Activated B cell treated with CpG ODN at 0.5 μM for 24 hours (primary cell): ENCODE measurements around the gene BARD1. TPM values are rescaled to one million over a fixed set of nuclear protein-coding genes. Genes with fewer than 3 reads are reported as not detected.

ENCODE experiments used
- ATAC-seq: fragments of 200-7000 bp; cut with Tn5 transposase; one replicate; pipeline ENCODE4 v1.10.0; 2021; ENCODE audit warnings: low read depth, mild to moderate bottlenecking, moderate library complexity
- CTCF ChIA-PET: fragments of 350-600 bp; sonication (Branson Sonifier 250); formaldehyde crosslinking; loops from one replicate; lab custom pipeline; 2021; ENCODE audit warnings: antibody characterized with exemption; lab: Charles Lee
- POLR2A ChIA-PET: fragments of 350-600 bp; sonication (Branson Sonifier 250); formaldehyde crosslinking; loops from one replicate; lab custom pipeline; 2021; ENCODE audit warnings: antibody characterized with exemption; lab: Charles Lee
- DNase-seq: peaks from one replicate; pipeline ENCODE4 v3.0.0; 2022
- H3K27ac Mint-ChIP-seq: one replicate; pipeline ENCODE4 v1.8.0; 2020; ENCODE audit warnings: mixed read lengths
- H3K27me3 Mint-ChIP-seq: one replicate; pipeline ENCODE4 v1.8.0; 2021; ENCODE audit warnings: mixed read lengths
- H3K36me3 Mint-ChIP-seq: one replicate; pipeline ENCODE4 v1.8.0; 2021; ENCODE audit warnings: low read depth, mixed read lengths
- H3K4me1 Mint-ChIP-seq: one replicate; pipeline ENCODE4 v1.8.0; 2021; ENCODE audit warnings: mixed read lengths
- H3K4me3 Mint-ChIP-seq: one replicate; pipeline ENCODE4 v1.8.0; 2020; ENCODE audit warnings: mild to moderate bottlenecking, mixed read lengths
- H3K9me3 Mint-ChIP-seq: one replicate; pipeline ENCODE4 v1.8.0; 2020; ENCODE audit warnings: mixed read lengths
- CTCF ChIP-seq: fragments of 200-600 bp; IDR thresholded peaks from one replicate; pipeline ENCODE4 v1.8.0; 2022; ENCODE audit warnings: antibody characterized with exemption, mild to moderate bottlenecking
- intact Hi-C: fragments of 100-400 bp; cut with micrococcal nuclease; formaldehyde crosslinking; loops from one replicate; pipeline ENCODE4 v1.15.1; 2024
- total RNA-seq: library from RNA; stranded (reverse); gene quantifications from 2 replicates; pipeline ENCODE4 v1.2.3, GENCODE V29; 2022

The BARD1 gene
- total RNA-seq, 1 donor from 2014 or later: 22.5 TPM

GRCh38 chr2:214715025-214715424, 94.5 kb downstream of the BARD1 start:
- Mint-ChIP-seq H3K4me1 (no peaks in the 10 kb centered on the region), H3K36me3 (peaks cover 16% of the 10 kb centered on the region), H3K27ac (no peak overlapping the region), H3K27me3 (no peaks in the 10 kb centered on the region), H3K9me3 (no peaks in the 10 kb centered on the region), H3K4me3 (no peak overlapping the region)
- DNase-seq: no peak
- TF ChIP-seq CTCF: no peak
- ChIA-PET CTCF (no interaction called here), POLR2A (no interaction called here)
- ATAC-seq: no peak
- intact Hi-C loops: no loop called here

GRCh38 chr2:214713080-214713830, 96.2 kb downstream of the BARD1 start:
- H3K27me3 Mint-ChIP-seq: no peaks in the 10 kb centered on the region
- intact Hi-C loops: no loop called here
- ChIA-PET CTCF (no interaction called here), POLR2A (no interaction called here)
- TF ChIP-seq CTCF: no peak
- H3K4me1 Mint-ChIP-seq: no peaks in the 10 kb centered on the region
- H3K27ac Mint-ChIP-seq: no peak overlapping the region
- peaks cover 13% of the 10 kb centered on the region for H3K36me3 Mint-ChIP-seq
- H3K4me3 Mint-ChIP-seq: no peak overlapping the region
- DNase-seq (no peak), ATAC-seq (no peak)
- H3K9me3 Mint-ChIP-seq: no peaks in the 10 kb centered on the region

- Mint-ChIP-seq H3K36me3 (no peaks in the 10 kb centered on the region), H3K27ac (no peak overlapping the region), H3K27me3 (no peaks in the 10 kb centered on the region), H3K4me1 (no peaks in the 10 kb centered on the region), H3K9me3 (no peaks in the 10 kb centered on the region), H3K4me3 (no peak overlapping the region)
- no peak for TF ChIP-seq CTCF
- ATAC-seq (no peak), DNase-seq (no peak)
- ChIA-PET POLR2A (no interaction called here), CTCF (no interaction called here)
- intact Hi-C loops: no loop called here
Measured at GRCh38 chr2:214710729-214711128, 98.8 kb downstream of the BARD1 start.

DNA sequence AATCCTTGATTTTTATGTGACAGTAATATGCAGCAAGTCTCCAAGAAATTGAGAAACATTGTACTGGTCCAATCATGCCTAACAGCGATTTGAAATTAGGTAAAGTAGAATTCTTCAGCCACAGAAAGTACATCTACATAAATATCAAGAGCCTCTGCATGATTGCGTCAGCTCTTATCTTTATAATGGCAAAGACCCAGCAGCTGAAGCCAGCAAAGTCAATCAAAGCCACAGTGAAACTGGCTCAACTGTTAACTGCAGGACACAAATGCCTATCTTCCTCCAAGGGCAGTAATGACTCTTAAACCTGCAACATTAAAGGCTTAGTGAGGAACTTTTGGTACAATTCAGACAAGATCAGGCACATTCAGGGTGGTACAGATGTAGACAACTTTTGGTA, 102.5 kb downstream of the BARD1 start:
- H3K4me3 Mint-ChIP-seq: no peak overlapping the region
- no peak for ATAC-seq
- no peaks in the 10 kb centered on the region for H3K27me3 Mint-ChIP-seq
- TF ChIP-seq CTCF: no peak
- no peak overlapping the region for H3K27ac Mint-ChIP-seq
- CTCF ChIA-PET: no interaction called here
- POLR2A ChIA-PET: no interaction called here
- no peak for DNase-seq
- peaks cover 10% of the 10 kb centered on the region for H3K9me3 Mint-ChIP-seq
- H3K4me1 Mint-ChIP-seq: no peaks in the 10 kb centered on the region
- intact Hi-C loops: no loop called here
- peaks cover 2% of the 10 kb centered on the region for H3K36me3 Mint-ChIP-seq

DNA sequence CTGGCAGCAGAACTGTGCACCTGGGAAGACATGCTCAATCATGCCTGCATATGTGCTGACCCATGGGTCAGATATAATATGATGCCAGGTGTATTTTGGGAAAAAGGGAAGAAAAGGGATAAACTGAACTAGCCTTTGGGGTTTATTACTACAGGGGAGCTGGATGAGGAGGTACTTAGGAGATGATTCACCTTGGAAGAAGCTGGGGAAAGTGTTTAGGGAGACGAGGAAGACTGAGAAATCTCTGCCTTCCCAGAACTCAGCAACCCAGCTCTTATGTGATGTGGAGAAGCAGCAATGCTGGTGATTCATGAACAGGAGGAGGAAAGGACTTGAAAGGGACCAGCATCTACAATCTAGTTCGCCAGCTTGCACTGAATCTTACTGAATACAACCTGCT, 110.2 kb downstream of the BARD1 start:
- Mint-ChIP-seq H3K4me1 (no peaks in the 10 kb centered on the region), H3K27me3 (no peaks in the 10 kb centered on the region), H3K27ac (no peak overlapping the region), H3K36me3 (peaks cover 3% of the 10 kb centered on the region), H3K9me3 (peaks cover 18% of the 10 kb centered on the region), H3K4me3 (no peak overlapping the region)
- no peak for DNase-seq
- no peak for ATAC-seq
- intact Hi-C loops: no loop called here
- ChIA-PET POLR2A (no interaction called here), CTCF (no interaction called here)
- TF ChIP-seq CTCF: no peak
